ENCODE data around the gene TFEB.

TFEB gene

DNA sequence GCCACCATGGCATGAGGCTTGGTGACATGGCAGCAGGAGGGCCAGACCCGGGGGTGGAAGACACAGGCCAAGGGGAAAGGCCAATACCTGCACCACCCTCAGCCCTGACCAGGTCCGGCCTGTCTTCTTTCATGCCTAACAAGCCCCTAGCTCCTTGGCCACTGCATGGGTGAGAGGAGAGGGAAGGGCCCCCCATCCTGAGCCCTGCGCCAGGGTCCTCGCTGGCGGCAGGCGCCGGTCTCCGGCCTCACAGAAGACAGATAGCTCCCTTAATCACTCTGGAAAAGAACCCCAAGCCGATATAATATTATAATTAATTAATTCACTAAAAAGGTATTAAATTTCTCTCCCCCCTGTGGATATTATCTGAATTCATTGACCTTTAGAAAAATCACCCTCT lies 55.7 kb downstream of the TFEB start:
- DNase-seq = no peak
- no peaks in the 10 kb centered on the region for H3K9me3 Mint-ChIP-seq
- no peaks in the 10 kb centered on the region for H3K36me3 Mint-ChIP-seq (ENCODE audit: low read depth)

DNA sequence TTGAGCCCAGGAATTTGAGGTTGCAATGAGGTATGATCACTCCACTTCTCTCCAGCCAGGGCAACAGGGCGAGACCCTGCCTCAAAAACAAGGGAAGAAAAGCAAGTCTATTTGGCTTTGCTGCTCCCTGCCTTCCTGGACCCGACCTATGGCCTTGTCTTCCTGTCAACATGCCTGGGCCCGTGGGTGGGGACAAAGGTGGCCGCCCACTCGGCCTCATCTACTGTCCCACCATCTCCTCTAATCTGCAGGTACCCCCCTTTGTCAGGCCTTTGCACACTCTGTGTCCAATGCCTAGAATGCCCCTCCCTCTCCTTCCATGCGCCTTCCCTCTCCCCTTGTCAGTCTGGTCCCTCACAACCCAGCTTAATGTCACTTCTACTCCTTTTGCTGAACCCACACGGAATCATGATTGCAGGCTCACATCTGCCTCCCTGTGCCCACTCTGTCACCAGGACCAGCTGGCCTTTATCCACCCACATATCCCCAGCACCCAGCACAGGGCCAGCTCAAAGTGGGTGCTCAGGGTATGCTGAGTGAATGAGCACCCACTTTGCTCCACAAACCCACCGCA lies 56.8 kb downstream of the TFEB start:
- peaks cover 7% of the 10 kb centered on the region for H3K27me3 Mint-ChIP-seq
- H3K27ac Mint-ChIP-seq = no peak overlapping the region
- H3K9me3 Mint-ChIP-seq = no peaks in the 10 kb centered on the region
- DNase-seq = no peak
- H3K36me3 Mint-ChIP-seq (ENCODE audit: low read depth) = no peaks in the 10 kb centered on the region
- H3K4me3 Mint-ChIP-seq = no peak overlapping the region
- H3K4me1 Mint-ChIP-seq (ENCODE audit: low read depth) = peaks cover 14% of the 10 kb centered on the region

More for the DNA sequence above, 55.7 kb downstream of the TFEB start:
- Mint-ChIP-seq H3K27ac (no peak overlapping the region), H3K4me1 (ENCODE audit: low read depth) (peaks cover 16% of the 10 kb centered on the region), H3K27me3 (peaks cover 2% of the 10 kb centered on the region), H3K4me3 (no peak overlapping the region)

DNA sequence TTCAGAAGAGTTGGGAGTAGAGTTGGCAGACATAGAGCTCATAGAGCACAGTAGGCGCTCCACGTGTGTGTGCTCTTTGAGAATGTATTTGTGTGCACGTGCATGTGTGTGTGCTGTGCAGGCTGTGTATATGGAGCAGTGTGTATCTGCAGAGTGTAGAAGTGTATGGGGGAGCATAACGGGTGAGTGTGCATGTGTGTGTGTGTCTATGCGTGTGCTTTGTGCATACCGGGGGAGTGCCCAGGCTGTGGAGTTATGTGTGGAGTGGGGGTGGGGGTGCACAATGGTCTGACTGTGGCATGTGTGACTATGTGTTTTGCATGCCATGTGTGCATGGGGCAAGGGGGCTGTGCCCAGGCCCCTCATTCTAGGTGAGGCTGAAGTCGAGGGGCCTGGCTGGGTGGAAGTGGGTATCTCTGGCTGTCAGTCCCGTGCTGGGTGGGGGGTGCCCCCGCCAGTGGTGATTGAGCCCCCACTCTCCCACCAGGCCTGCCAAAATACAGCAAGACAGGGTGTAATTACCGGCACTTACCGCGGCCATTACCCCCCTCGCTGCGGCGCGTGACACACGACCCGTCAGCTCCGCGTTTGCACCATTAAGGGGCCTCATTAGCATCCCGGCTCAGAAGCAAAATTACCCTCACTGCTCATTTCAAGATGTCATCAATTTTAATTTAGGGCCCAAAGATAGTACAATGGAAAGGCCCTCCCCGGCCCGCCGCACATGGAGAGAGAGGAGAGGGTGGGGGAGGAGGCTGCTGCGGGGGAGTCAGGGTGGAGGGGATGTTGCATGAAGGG lies 58.1 kb downstream of the TFEB start:
- H3K27ac Mint-ChIP-seq = no peak overlapping the region
- H3K27me3 Mint-ChIP-seq = peaks cover 7% of the 10 kb centered on the region
- no peaks in the 10 kb centered on the region for H3K9me3 Mint-ChIP-seq
- H3K4me3 Mint-ChIP-seq = no peak overlapping the region
- DNase-seq = no peak
- H3K4me1 Mint-ChIP-seq (ENCODE audit: low read depth) = peaks cover 2% of the 10 kb centered on the region
- no peaks in the 10 kb centered on the region for H3K36me3 Mint-ChIP-seq (ENCODE audit: low read depth)

DNA sequence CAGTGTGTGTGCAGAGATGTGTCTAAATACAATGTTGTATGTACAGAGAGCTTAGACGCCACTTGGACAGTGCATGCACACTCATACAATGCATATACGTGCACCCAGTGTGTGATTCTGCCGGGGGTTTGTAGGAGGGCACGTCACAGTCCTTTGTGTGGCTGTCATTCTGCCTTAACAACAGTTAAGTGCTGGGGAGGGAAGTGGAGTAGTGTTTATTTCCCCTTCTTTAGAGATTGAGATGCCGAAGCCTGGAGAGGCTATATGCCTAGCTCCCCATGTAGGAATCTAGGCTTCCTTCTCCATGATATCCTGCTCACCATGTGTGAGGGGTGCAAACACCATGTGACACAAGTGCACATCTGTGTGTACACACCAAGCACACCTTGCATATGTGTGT lies 59.0 kb downstream of the TFEB start:
- DNase-seq = no peak
- H3K27ac Mint-ChIP-seq = no peak overlapping the region
- H3K27me3 Mint-ChIP-seq = peaks cover 16% of the 10 kb centered on the region
- H3K4me3 Mint-ChIP-seq = no peak overlapping the region
- H3K4me1 Mint-ChIP-seq (ENCODE audit: low read depth) = no peaks in the 10 kb centered on the region
- H3K9me3 Mint-ChIP-seq = no peaks in the 10 kb centered on the region
- H3K36me3 Mint-ChIP-seq (ENCODE audit: low read depth) = no peaks in the 10 kb centered on the region

DNA sequence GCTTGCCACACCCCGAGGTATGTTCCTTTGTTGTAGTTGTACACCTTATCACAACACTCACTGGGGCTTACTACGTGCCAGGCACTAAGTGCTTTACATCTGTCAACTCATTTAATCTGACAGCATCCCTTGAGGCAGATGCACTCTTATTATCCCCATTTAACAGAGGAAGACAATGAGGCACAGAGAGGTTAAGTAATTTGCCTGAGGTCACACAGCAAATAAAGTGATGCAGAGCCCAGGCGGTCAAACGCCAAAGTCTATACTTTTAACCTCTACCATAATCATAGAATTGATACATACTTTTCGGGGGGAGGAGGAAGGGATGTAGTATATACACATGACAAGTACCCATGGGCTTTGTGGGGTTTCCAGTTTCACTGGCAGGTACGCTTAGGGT lies 59.4 kb downstream of the TFEB start:
- Mint-ChIP-seq H3K4me1 (ENCODE audit: low read depth) (no peaks in the 10 kb centered on the region), H3K27me3 (peaks cover 18% of the 10 kb centered on the region)
- DNase-seq = no peak

DNA sequence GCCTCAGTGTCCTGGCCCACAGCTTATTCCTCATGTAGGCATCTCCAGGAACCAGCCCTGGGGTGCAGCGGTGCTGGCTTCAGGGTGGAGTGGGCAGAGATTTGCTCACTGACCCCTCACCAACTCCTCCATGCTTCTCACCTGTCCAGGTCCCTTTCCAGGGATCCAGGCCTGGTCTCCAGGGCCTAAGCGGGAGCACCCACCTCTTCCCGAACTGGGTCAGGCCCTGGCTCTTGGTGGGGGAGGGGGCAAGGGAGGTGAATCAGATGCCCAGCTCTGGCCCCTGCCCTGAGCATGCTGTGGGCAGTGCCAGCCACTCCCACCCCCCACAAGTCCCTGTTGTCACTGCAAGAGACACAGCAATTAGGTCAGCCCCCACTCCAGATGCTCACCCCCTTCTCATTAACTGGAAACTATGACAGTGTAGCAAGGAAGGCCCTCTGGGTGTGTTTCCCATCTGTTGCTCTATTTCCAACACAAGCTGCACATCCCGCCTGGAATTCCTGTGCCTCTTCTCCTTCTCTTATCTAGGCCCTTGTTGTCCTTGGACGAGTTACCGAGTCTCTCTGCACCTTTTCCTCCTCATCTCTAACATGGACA lies 60.1 kb downstream of the TFEB start:
- no peak for DNase-seq
- no peak overlapping the region for H3K27ac Mint-ChIP-seq
- peaks cover 21% of the 10 kb centered on the region for H3K27me3 Mint-ChIP-seq
- H3K36me3 Mint-ChIP-seq (ENCODE audit: low read depth) = no peaks in the 10 kb centered on the region
- no peaks in the 10 kb centered on the region for H3K4me1 Mint-ChIP-seq (ENCODE audit: low read depth)
- H3K4me3 Mint-ChIP-seq = no peak overlapping the region
- no peaks in the 10 kb centered on the region for H3K9me3 Mint-ChIP-seq

More for the DNA sequence above, 59.4 kb downstream of the TFEB start:
- no peaks in the 10 kb centered on the region for H3K36me3 Mint-ChIP-seq (ENCODE audit: low read depth)
- H3K27ac Mint-ChIP-seq = no peak overlapping the region
- H3K9me3 Mint-ChIP-seq = no peaks in the 10 kb centered on the region
- no peak overlapping the region for H3K4me3 Mint-ChIP-seq

DNA sequence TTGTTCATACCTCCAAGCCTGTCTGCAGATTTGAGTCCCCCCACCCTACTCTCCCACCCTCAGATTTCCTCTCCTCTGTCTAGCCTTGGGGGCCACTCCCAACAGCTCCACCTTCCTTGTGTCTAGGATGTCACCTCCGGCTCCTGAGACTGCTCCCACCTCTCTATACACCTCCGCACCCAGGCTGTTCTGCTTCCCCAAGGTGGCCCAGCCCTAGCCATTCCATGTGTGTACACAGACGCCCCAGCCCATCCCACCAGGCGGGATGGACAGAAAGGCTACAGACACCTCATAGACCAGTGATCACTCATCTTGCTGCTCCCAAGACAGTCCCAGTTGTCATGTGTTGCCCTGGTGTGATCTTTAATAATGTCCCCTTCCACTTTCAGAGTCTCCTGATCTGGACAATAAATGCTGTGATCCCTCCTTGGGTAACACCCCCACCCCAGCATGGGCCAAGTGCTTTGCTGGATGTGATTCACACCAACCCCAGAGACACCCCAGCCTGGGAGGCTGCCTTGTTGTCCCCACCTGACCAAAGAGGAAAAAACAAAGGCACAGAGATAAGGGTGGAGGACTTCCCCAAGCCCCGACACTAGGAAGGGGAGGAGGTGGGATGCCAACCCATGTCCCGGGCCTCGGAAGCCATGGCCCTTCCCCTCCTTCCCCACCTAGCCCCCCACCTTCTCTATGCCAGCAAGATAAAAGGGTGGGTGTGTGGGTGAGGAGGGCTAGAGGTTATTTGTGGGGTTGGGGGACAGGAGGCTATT lies 61.0 kb downstream of the TFEB start:
- Mint-ChIP-seq H3K9me3 (no peaks in the 10 kb centered on the region), H3K4me1 (ENCODE audit: low read depth) (no peaks in the 10 kb centered on the region), H3K27ac (no peak overlapping the region), H3K36me3 (ENCODE audit: low read depth) (no peaks in the 10 kb centered on the region), H3K4me3 (no peak overlapping the region), H3K27me3 (peaks cover 27% of the 10 kb centered on the region)
- no peak for DNase-seq

DNA sequence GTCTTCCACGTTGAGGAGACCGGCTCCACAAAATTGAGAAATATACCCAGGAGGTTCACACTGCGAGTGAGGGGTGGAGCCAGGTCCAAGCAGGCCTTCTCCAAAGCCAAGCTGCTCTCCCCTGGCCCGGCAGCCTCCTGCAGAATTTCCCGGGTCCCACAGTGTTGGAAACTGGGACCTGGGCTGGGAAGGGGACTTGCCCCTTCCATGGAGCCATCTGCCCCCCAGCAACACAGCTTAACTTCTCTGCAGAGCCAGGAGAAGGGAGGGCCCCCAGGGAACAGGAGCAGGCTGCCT lies 61.8 kb downstream of the TFEB start:
- Mint-ChIP-seq H3K9me3 (no peaks in the 10 kb centered on the region), H3K36me3 (ENCODE audit: low read depth) (no peaks in the 10 kb centered on the region), H3K4me1 (ENCODE audit: low read depth) (no peaks in the 10 kb centered on the region), H3K27ac (no peak overlapping the region), H3K27me3 (peaks cover 27% of the 10 kb centered on the region), H3K4me3 (no peak overlapping the region)
- DNase-seq = no peak

DNA sequence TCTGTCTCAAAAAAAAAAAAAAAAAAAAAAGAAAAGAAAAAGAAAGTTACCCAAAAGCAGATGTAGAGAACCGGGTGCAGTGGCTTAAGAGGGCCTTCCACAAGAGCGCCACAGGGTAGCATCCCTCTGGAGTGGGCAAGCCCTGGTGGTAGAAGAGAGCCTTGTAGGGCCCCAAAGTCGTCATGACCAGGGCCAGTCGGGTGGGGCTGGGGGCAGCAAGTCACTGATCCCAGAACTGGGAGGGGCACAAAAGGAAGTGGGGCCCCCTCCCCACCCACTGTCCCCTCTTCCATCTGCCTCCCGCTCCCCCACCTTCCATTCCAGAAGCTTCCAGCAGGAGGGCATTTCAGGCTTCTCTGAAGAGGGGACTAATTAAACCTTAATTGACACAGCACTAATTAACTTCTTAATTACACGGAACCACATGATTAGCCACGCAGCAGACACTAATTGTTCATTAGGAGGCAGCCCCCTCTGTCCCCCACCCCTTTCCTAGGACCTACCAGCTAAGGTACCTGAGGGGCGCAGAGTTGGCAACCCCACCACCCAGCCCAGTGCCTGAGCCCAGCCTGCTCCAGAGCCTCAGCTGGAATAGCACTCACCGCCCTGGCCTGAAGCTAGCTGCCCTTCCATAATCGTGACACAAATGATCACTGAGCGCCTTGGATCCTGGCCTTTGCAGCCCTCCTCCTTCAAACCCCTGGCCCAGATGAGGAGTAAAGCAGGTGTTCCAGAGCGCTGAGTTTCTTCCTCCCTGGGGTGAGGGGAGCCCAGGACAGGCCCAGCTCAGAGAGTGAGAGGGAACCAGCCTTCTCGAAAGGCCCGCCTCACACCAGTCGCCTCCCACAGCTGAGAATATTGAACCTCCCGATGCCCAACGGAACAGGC lies 62.3 kb downstream of the TFEB start:
- no peak for DNase-seq
- Mint-ChIP-seq H3K4me3 (no peak overlapping the region), H3K36me3 (ENCODE audit: low read depth) (no peaks in the 10 kb centered on the region), H3K9me3 (no peaks in the 10 kb centered on the region), H3K27ac (no peak overlapping the region), H3K27me3 (peaks cover 27% of the 10 kb centered on the region), H3K4me1 (ENCODE audit: low read depth) (no peaks in the 10 kb centered on the region)

DNA sequence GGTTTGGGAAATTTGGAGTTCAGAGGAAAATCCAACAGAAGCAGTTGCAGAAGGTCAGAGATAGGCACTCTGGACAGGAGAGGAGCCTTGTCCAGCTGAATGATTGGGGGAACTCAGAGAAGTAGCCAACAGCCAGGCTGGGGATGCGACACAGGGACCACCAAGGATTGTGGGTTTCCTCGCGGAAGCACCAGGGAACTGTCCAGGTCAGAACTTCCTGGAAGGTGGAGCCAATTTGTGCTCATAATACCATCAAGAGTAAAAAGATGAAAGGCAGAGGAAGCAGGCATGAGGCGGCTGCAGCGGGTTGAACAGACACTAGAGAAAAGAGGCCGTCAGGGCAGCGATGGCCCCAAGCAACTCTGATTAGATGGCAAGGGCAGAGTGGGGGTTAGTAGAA lies 63.4 kb downstream of the TFEB start:
- H3K36me3 Mint-ChIP-seq (ENCODE audit: low read depth) = no peaks in the 10 kb centered on the region
- no peak overlapping the region for H3K27ac Mint-ChIP-seq
- no peaks in the 10 kb centered on the region for H3K9me3 Mint-ChIP-seq
- H3K4me1 Mint-ChIP-seq (ENCODE audit: low read depth) = no peaks in the 10 kb centered on the region
- no peak for DNase-seq
- peaks cover 26% of the 10 kb centered on the region for H3K27me3 Mint-ChIP-seq
- no peak overlapping the region for H3K4me3 Mint-ChIP-seq

DNA sequence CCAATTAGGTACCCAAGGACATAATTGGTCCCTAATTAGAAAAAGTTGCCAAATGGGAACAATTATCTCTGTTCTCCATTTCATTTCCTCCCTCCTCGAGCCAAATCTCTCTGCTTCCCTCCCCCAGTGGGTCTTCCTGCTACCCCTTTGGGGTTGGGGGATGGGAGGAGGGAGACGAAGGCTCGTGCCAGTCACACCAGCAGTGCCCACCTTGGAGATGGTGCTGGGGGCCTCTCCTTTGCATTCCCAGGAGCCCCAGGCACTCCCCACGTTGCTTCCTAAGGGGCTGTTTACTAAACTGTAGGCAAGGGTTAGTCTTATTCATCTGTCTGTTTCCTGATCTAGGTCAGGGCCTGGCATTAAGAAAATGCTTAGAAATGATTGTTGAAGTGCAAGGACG lies 64.0 kb downstream of the TFEB start:
- H3K27me3 Mint-ChIP-seq = peaks cover 25% of the 10 kb centered on the region
- no peaks in the 10 kb centered on the region for H3K4me1 Mint-ChIP-seq (ENCODE audit: low read depth)
- DNase-seq = no peak
- no peak overlapping the region for H3K4me3 Mint-ChIP-seq
- H3K36me3 Mint-ChIP-seq (ENCODE audit: low read depth) = no peaks in the 10 kb centered on the region
- H3K9me3 Mint-ChIP-seq = no peaks in the 10 kb centered on the region
- H3K27ac Mint-ChIP-seq = no peak overlapping the region

DNA sequence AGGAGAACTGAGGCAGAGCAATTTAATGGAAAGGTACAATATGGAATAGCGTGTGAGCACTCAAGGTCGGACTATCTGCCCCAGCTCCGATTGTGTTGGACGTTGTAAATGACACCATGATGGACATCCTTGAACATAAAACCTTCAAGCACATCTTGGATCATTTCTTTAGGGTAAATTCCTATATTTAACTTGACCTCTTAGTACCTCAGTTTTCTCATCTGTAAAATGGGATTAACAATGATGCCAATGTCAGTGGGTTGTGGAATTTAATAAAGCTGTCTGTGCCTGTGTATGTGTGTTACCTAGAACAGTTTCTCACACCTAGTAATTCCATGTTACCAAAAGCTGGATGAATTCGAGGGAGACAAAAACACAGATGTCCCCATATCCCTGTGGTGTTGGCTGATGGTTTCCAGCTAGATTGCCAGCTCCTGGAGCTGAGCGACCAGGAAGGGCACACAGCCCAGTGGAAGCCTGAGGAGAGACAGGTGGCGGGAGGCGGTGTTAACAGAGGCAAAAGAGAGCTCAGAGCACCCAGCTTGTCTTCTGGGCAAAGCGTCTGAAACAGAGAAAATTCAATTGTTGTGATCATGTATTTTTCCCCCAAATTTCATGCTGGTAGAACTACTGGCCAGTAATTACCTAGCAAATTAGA lies 64.6 kb downstream of the TFEB start:
- H3K4me3 Mint-ChIP-seq = no peak overlapping the region
- no peak overlapping the region for H3K27ac Mint-ChIP-seq
- DNase-seq = no peak
- peaks cover 25% of the 10 kb centered on the region for H3K27me3 Mint-ChIP-seq
- H3K9me3 Mint-ChIP-seq = no peaks in the 10 kb centered on the region
- H3K36me3 Mint-ChIP-seq (ENCODE audit: low read depth) = no peaks in the 10 kb centered on the region
- H3K4me1 Mint-ChIP-seq (ENCODE audit: low read depth) = no peaks in the 10 kb centered on the region

DNA sequence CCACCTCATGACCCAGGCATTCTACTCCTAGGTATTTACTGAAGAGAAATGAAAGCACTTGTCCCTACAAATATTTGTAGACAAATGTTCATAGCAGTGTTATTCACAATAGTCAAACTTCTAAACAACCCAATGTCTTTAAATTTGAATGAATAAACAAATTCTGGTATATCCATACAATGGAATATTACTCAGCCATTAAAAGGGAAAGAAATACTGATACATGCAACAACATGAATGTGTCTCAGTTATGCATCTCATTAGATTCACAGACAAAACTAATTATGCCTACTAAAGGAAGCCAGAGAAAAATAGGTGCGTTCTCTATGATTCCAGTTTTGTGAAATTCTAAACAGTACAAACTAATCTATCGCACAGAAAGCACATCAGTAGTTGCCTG lies 66.4 kb downstream of the TFEB start:
- no peaks in the 10 kb centered on the region for H3K9me3 Mint-ChIP-seq
- H3K27me3 Mint-ChIP-seq = peaks cover 23% of the 10 kb centered on the region

DNA sequence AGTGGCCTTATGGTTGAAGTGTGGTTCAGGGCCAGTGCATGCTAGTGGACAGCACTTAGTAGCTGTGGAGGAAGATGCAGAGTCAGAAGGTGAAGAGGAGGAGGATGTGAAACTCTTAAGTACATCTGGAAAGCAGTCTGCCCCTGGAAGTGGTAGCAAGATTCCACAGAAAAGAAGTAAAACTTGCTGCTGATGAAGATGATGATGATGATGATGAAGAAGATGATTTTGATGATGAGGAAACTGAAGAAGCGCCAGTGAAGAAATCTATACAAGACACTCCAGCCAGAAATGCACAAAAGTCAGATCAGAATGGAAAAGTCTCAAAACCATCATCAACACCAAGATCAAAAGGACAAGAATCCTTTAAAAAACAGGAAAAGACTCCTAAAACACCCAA lies 68.2 kb downstream of the TFEB start:
- Mint-ChIP-seq H3K4me1 (ENCODE audit: low read depth) (no peaks in the 10 kb centered on the region), H3K27me3 (peaks cover 30% of the 10 kb centered on the region)
- DNase-seq = no peak

More for the DNA sequence above, 66.4 kb downstream of the TFEB start:
- no peak for DNase-seq
- H3K4me1 Mint-ChIP-seq (ENCODE audit: low read depth) = no peaks in the 10 kb centered on the region
- H3K36me3 Mint-ChIP-seq (ENCODE audit: low read depth) = no peaks in the 10 kb centered on the region
- no peak overlapping the region for H3K4me3 Mint-ChIP-seq
- no peak overlapping the region for H3K27ac Mint-ChIP-seq

More for the DNA sequence above, 68.2 kb downstream of the TFEB start:
- no peak overlapping the region for H3K4me3 Mint-ChIP-seq
- no peaks in the 10 kb centered on the region for H3K36me3 Mint-ChIP-seq (ENCODE audit: low read depth)
- no peaks in the 10 kb centered on the region for H3K9me3 Mint-ChIP-seq
- H3K27ac Mint-ChIP-seq = no peak overlapping the region

Data from activated T-cell treated with anti-CD3 and anti-CD28 coated beads, Interleukin-2, amount 50 U/mL, for 24 hours (primary cell).